ENCODE measurements around the gene MMAB. TPM values are rescaled to one million over a fixed set of nuclear protein-coding genes. Genes with fewer than 3 reads are reported as not detected.

The MMAB gene
- total RNA-seq, 2 donors from 2014 or later, result 47.0 to 53.4 TPM

- DNase-seq (peak; percentile 3), ATAC-seq (no peak)
- intact Hi-C loops (cut with DNase I), result no loop called here
These were observed 23.0 kb downstream of the MMAB start for GRCh38 chr12:109550281-109550680.

GRCh38 chr12:109549613-109550270 lies 23.6 kb downstream of the MMAB start:
- no peak for ATAC-seq
- intact Hi-C loops (cut with DNase I), result no loop called here
- DNase-seq, result peak; percentile 4

- intact Hi-C loops (cut with DNase I), result no loop called here
- ATAC-seq (no peak), DNase-seq (no peak)
These were observed 25.0 kb downstream of the MMAB start for GRCh38 chr12:109548258-109548657.

GRCh38 chr12:109547286-109547685 lies 26.0 kb downstream of the MMAB start:
- peak; percentile 4 for DNase-seq
- no peak for ATAC-seq
- intact Hi-C loops (cut with DNase I), result no loop called here

GRCh38 chr12:109545826-109546225 lies 27.5 kb downstream of the MMAB start:
- ATAC-seq (no peak), DNase-seq (no peak)
- intact Hi-C loops (cut with DNase I), result no loop called here

- intact Hi-C loops (cut with DNase I), result no loop called here
- ATAC-seq (peak; percentile 76 to 93), DNase-seq (no peak)
These were observed 28.3 kb downstream of the MMAB start for GRCh38 chr12:109544955-109545531.

- ATAC-seq, result no peak
- intact Hi-C loops (cut with DNase I), result no loop called here
- DNase-seq, result no peak
These were observed 30.4 kb downstream of the MMAB start for GRCh38 chr12:109542876-109543275.

- DNase-seq (no peak), ATAC-seq (no peak)
- intact Hi-C loops (cut with DNase I), result no loop called here
These were observed 31.3 kb downstream of the MMAB start for GRCh38 chr12:109542014-109542413.

- intact Hi-C loops (cut with DNase I), result no loop called here
- ATAC-seq, result no peak
- no peak for DNase-seq
These were observed 31.9 kb downstream of the MMAB start for GRCh38 chr12:109541413-109541726.

- ATAC-seq (no peak), DNase-seq (no peak)
- intact Hi-C loops (cut with DNase I), result no loop called here
These were observed 32.5 kb downstream of the MMAB start for GRCh38 chr12:109540526-109541412.

- intact Hi-C loops (cut with DNase I), result no loop called here
- ATAC-seq (no peak), DNase-seq (no peak)
These were observed 33.8 kb downstream of the MMAB start for GRCh38 chr12:109539508-109539907.

- DNase-seq (no peak), ATAC-seq (no peak)
These were observed 35.0 kb downstream of the MMAB start for GRCh38 chr12:109538191-109538863.

GRCh38 chr12:109537136-109537535 lies 36.2 kb downstream of the MMAB start:
- DNase-seq, result no peak
- no peak for ATAC-seq

More at GRCh38 chr12:109538191-109538863, 35.0 kb downstream of the MMAB start:
- intact Hi-C loops (cut with DNase I), result no loop called here

GRCh38 chr12:109535863-109536250 lies 37.4 kb downstream of the MMAB start:
- intact Hi-C loops (cut with DNase I), result no loop called here
- DNase-seq (no peak), ATAC-seq (no peak)

More at GRCh38 chr12:109537136-109537535, 36.2 kb downstream of the MMAB start:
- intact Hi-C loops (cut with DNase I), result no loop called here

- DNase-seq, result no peak
- ATAC-seq, result no peak
- intact Hi-C loops (cut with DNase I), result no loop called here
These were observed 38.0 kb downstream of the MMAB start for GRCh38 chr12:109535231-109535862.

- intact Hi-C loops (cut with DNase I), result no loop called here
- ATAC-seq (no peak), DNase-seq (no peak)
These were observed 38.8 kb downstream of the MMAB start for GRCh38 chr12:109534456-109534855.

GRCh38 chr12:109533487-109533740 lies 39.9 kb downstream of the MMAB start:
- no peak for ATAC-seq
- intact Hi-C loops (cut with DNase I), result no loop called here
- no peak for DNase-seq

GRCh38 chr12:109532721-109533486 lies 40.4 kb downstream of the MMAB start:
- intact Hi-C loops (cut with DNase I), result no loop called here
- no peak for ATAC-seq
- no peak for DNase-seq

GRCh38 chr12:109531411-109531810 lies 41.9 kb downstream of the MMAB start:
- intact Hi-C loops (cut with DNase I), result no loop called here
- ATAC-seq, result peak in 1 of 2 donors; percentile 65
- DNase-seq, result no peak

Measured in left cardiac atrium (tissue), 4 donors.